ENCODE data around the gene DPP4. TPM values are rescaled to one million over a fixed set of nuclear protein-coding genes. Genes with fewer than 3 reads are reported as not detected.

Gene DPP4
- total RNA-seq, 1 donor from 2014 or later = 104 TPM

DNA sequence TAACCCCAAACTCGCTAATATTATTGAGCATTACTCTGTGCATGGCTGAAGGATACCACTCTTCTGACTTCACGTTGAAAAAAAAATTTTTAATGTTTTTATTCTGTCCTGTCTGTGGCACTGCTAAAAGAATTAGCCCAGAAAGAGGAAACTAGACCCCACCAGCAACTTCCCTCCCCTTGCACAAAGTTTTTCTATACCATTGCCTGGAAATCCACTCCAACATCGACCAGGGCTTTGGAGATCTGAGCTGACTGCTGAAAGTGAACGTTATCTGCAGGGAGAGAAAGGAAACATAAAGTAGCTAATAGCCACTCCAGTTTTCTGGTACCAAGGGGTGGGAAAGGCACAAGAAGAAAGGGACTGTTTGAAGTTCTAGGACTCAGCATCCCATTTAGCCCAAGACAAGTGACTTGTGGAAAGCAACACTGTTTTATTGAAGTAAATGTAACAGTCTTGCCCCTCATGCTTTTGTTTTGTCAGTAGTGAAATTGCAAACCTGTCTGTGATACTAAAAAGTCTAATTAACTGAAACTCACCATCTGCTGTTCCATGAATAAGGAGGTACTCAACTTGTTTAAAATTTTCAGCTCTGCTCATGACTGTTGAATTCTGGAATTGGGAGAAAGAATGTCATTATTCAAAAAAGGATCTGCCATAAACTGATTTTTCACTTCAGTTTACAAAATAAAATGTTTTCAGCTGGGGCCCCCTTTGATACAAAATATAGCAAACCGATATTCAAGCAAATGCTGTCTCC is 79.1 kb downstream of the DPP4 start:
- no peak for DNase-seq (ENCODE audit: low read depth)
- H3K4me3 ChIP-seq (ENCODE audit: low read depth, low read length) = no peak overlapping the region
- TF ChIP-seq, protein P1, sequence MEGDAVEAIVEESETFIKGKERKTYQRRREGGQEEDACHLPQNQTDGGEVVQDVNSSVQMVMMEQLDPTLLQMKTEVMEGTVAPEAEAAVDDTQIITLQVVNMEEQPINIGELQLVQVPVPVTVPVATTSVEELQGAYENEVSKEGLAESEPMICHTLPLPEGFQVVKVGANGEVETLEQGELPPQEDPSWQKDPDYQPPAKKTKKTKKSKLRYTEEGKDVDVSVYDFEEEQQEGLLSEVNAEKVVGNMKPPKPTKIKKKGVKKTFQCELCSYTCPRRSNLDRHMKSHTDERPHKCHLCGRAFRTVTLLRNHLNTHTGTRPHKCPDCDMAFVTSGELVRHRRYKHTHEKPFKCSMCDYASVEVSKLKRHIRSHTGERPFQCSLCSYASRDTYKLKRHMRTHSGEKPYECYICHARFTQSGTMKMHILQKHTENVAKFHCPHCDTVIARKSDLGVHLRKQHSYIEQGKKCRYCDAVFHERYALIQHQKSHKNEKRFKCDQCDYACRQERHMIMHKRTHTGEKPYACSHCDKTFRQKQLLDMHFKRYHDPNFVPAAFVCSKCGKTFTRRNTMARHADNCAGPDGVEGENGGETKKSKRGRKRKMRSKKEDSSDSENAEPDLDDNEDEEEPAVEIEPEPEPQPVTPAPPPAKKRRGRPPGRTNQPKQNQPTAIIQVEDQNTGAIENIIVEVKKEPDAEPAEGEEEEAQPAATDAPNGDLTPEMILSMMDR (conservative IDR thresholded peaks at IDR 0.05; ENCODE audit: low read depth, low read length) = no peak

DNA sequence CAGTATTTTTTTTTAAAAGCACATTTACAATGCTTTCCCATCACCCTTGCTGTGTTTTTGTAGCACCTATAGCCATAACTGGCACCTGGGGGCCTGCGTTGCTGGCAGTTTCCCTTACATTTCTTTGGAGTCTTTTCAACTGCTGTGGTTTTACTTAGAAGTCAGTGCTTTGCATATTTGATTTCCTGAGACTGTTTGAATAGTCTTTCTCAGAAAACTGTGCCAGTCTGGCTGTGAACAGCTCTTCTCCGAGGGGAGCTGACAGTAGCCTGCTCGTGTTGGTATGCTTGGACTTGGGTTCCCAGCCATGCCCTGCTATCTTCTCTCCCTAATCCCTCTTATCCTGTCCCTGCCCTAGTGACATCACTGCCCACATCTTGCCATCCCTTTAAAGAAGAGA is 81.5 kb downstream of the DPP4 start:
- DNase-seq (ENCODE audit: low read depth) = no peak
- TF ChIP-seq, protein P1 (conservative IDR thresholded peaks at IDR 0.05; ENCODE audit: low read depth, low read length) = no peak
- H3K4me3 ChIP-seq (ENCODE audit: low read depth, low read length) = no peak overlapping the region

DNA sequence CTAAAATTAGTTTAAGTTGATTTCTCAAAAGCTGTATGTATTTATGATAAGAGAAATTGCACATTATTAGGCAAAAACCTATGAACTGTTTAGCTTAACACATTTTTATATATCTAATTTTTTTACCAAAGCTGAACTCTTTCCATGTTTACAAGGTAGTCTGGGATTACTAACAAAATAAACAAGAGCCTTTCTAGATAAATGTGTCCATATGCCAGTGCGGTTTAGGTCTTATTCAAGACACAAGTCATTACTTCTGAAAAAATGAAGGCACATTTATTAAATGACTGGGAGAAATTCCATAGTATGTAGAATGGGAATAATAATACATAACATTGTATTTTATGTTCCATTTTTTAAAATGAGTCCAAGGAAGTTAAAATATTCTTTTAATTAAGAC is 82.0 kb downstream of the DPP4 start:
- DNase-seq (ENCODE audit: low read depth) = no peak
- TF ChIP-seq, protein P1 (conservative IDR thresholded peaks at IDR 0.05; ENCODE audit: low read depth, low read length) = no peak
- H3K4me3 ChIP-seq (ENCODE audit: low read depth, low read length) = no peak overlapping the region

DNA sequence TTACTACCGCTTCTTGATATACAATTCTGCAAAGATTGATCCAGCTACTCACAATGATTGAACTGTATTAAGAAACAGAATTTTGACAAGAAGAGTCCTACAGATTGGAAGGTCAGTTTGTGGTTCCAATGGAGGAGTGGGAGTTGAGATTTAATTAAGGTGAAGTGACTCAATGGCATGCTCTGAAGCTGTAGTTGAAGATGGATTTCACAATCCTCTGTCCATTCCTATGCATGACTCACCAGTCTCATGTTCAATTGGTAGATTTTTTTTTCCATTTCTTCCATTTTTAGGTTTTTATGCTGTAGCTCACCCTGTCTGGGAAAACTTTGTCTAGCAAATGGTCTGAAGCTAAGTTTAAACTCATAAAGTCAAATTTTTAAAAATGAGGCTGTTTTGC is 83.3 kb downstream of the DPP4 start:
- DNase-seq (ENCODE audit: low read depth) = peak; percentile 86
- H3K4me3 ChIP-seq (ENCODE audit: low read depth, low read length) = no peak overlapping the region

DNA sequence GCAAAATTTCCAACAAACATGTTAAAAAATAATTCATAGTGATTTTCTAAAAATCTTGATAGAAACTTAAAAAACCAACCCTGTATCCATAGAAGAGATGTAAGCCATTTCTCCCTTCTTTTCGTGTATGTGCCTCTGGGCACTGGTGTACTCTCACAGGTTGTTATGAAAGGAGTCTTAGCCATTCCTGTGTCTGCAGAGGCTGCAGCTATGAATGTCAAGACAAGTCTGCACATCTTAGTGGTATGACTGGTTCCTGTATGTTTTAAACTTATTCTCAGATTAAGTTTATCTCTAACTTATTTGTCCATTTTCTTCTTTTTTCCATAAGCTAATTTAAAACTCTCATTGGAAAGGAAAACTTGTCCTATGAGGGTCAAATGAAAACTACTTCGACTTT is 84.0 kb downstream of the DPP4 start:
- no peak for DNase-seq (ENCODE audit: low read depth)
- no peak overlapping the region for H3K4me3 ChIP-seq (ENCODE audit: low read depth, low read length)

More for the DNA sequence above, 83.3 kb downstream of the DPP4 start:
- TF ChIP-seq, protein P1 (conservative IDR thresholded peaks at IDR 0.05; ENCODE audit: low read depth, low read length) = no peak

DNA sequence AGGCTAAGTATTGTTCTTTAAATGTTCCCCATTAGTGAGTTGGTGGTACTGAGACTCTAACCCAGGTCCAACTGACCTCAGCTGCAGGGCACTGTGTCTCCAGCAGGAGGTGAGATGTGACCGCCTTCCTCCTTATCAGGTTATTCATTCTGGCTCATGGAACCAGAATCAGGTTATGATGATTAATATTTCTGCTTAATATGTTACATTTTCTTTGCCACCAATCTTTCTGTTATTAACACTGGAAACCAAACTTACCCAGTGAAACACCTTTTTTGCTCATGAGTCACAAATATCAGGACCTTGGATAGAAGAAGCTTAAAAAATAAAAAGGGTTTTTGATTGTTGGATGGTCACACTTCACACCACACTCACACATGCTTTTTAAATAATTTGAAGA is 85.4 kb downstream of the DPP4 start:
- no peak for DNase-seq (ENCODE audit: low read depth)
- TF ChIP-seq, protein P1 (conservative IDR thresholded peaks at IDR 0.05; ENCODE audit: low read depth, low read length) = peak; percentile 36
- H3K4me3 ChIP-seq (ENCODE audit: low read depth, low read length) = no peak overlapping the region

More for the DNA sequence above, 84.0 kb downstream of the DPP4 start:
- TF ChIP-seq, protein P1 (conservative IDR thresholded peaks at IDR 0.05; ENCODE audit: low read depth, low read length) = no peak

DNA sequence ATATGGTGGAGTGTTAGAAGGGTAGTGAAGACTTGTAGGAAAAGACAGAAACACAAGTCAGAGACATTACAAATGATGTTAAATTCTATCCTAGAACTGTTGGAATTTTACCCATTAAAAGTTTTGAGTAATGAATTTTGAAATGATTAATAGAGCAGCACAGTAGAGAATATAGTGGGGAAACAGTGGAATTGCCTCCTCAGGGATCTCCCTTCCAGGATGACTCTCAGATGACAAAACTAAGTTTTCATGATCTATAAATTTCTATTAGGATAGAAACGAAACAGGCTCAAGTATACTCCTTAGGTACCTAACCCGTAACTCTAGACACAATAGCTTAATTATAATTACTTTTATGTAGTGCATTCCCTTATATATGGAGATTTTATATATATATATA is 86.7 kb downstream of the DPP4 start:
- TF ChIP-seq, protein P1 (conservative IDR thresholded peaks at IDR 0.05; ENCODE audit: low read depth, low read length) = no peak
- no peak overlapping the region for H3K4me3 ChIP-seq (ENCODE audit: low read depth, low read length)
- no peak for DNase-seq (ENCODE audit: low read depth)

Measured in epithelial cell of proximal tubule (primary cell).